Neural cell (in vitro differentiated cells): ENCODE measurements around the gene P2RY6. TPM values are rescaled to one million over a fixed set of nuclear protein-coding genes. Genes with fewer than 3 reads are reported as not detected.
"Not testable (repeated sequence)": the region's sequence is repeated elsewhere in the genome, so short reads cannot be mapped to it uniquely, and the experiment has no call there.

Experiments used
- H2AFZ ChIP-seq: fragments of 200-600, 300-800 bp; sonication (generic), shearing (Covaris generic); 2 replicates; pipeline ENCODE4 v1.6.0; 2014; ENCODE audit warnings: low read depth, mild to moderate bottlenecking, antibody characterized with exemption, low read length, moderate library complexity
- H3F3A ChIP-seq: fragments of 200-600 bp; shearing (Covaris generic); 2 replicates; pipeline ENCODE4 v1.6.1; 2016; ENCODE audit warnings: mild to moderate bottlenecking, moderate library complexity, mixed read lengths, antibody characterized with exemption, low read length; ENCODE audit not compliant: insufficient read depth, poor library complexity, severe bottlenecking
- H3K27ac ChIP-seq: fragments of 200-600, 300-800 bp; sonication (generic), shearing (Covaris generic); 2 replicates; pipeline ENCODE4 v1.5.1; 2014; ENCODE audit warnings: mild to moderate bottlenecking, low read length, moderate library complexity
- H3K27me3 ChIP-seq: fragments of 300-800, 200-600 bp; sonication (generic), shearing (Covaris generic); 2 replicates; pipeline ENCODE4 v1.6.0; 2014; ENCODE audit warnings: mild to moderate bottlenecking, low read depth, low read length, moderate library complexity; ENCODE audit not compliant: insufficient read depth
- H3K36me3 ChIP-seq: fragments of 300-800, 200-600 bp; sonication (generic), shearing (Covaris generic); 2 replicates; pipeline ENCODE4 v1.5.1; 2014; ENCODE audit warnings: mild to moderate bottlenecking, antibody characterized with exemption, low read length, moderate library complexity; ENCODE audit not compliant: insufficient read depth
- H3K4me2 ChIP-seq: fragments of 300-800, 200-600 bp; sonication (generic), shearing (Covaris generic); 2 replicates; pipeline ENCODE4 v1.6.0; 2014; ENCODE audit warnings: mild to moderate bottlenecking, low read length
- H3K4me3 ChIP-seq: fragments of 300-800, 200-600 bp; sonication (generic), shearing (Covaris generic); 2 replicates; pipeline ENCODE4 v1.5.1; 2014; ENCODE audit warnings: mild to moderate bottlenecking, low read length, moderate library complexity
- H3K79me2 ChIP-seq: fragments of 200-600 bp; shearing (Covaris generic); replicated peaks from 2 replicates; pipeline ENCODE4 v1.6.0; 2014; ENCODE audit warnings: mild to moderate bottlenecking, low read length, moderate library complexity; ENCODE audit not compliant: insufficient read depth
- H3K9ac ChIP-seq: fragments of 300-800, 200-600 bp; sonication (generic), shearing (Covaris generic); 2 replicates; pipeline ENCODE4 v1.6.1; 2016; ENCODE audit warnings: mild to moderate bottlenecking, low read length, mixed read lengths
- H3K9me2 ChIP-seq: fragments of 200-600 bp; shearing (Covaris generic); 2 replicates; pipeline ENCODE4 v1.6.1; 2016; ENCODE audit warnings: mild to moderate bottlenecking, low read length, mixed read lengths; ENCODE audit not compliant: insufficient read depth
- H3K9me3 ChIP-seq: fragments of 200-600, 300-800 bp; sonication (generic), shearing (Covaris generic); 2 replicates; pipeline ENCODE4 v1.6.1; 2016; ENCODE audit warnings: mild to moderate bottlenecking, mixed run types, low read length, moderate library complexity, mixed read lengths
- H4K20me1 ChIP-seq: fragments of 200-600 bp; shearing (Covaris generic); 2 replicates; pipeline ENCODE4 v1.6.1; 2016; ENCODE audit warnings: mild to moderate bottlenecking, mixed run types; ENCODE audit not compliant: insufficient read depth
- CTCF ChIP-seq: fragments of 450-650 bp; IDR thresholded peaks from 2 replicates; pipeline ENCODE4 v1.5.1; 2014; ENCODE audit warnings: antibody characterized with exemption, mild to moderate bottlenecking, moderate library complexity; ENCODE audit not compliant: poor library complexity, severe bottlenecking
- EP300 ChIP-seq: fragments of 450-650 bp; conservative IDR thresholded peaks from 2 replicates; pipeline ENCODE4 v1.6.1; 2014; ENCODE audit warnings: antibody characterized with exemption, mild to moderate bottlenecking, moderate library complexity; ENCODE audit not compliant: poor library complexity, severe bottlenecking
- EZH2 ChIP-seq: fragments of 200-600, 300-800 bp; shearing (Covaris generic), sonication (generic); IDR thresholded peaks from 2 replicates; pipeline ENCODE4 v1.6.1; 2014; ENCODE audit warnings: antibody characterized with exemption, low read length, borderline replicate concordance, mild to moderate bottlenecking; ENCODE audit not compliant: insufficient read depth, poor library complexity, severe bottlenecking
- MXI1 ChIP-seq: fragments of 450-650 bp; conservative IDR thresholded peaks from 2 replicates; pipeline ENCODE4 v1.6.1; 2014; ENCODE audit warnings: antibody characterized with exemption, mild to moderate bottlenecking; ENCODE audit not compliant: poor library complexity, severe bottlenecking
- POLR2AphosphoS5 ChIP-seq: IDR thresholded peaks from 2 replicates; pipeline ENCODE4 v1.6.1; 2012
- RAD21 ChIP-seq: fragments of 450-650 bp; conservative IDR thresholded peaks from 2 replicates; pipeline ENCODE4 v1.6.1; 2014; ENCODE audit warnings: antibody characterized with exemption, mild to moderate bottlenecking, moderate library complexity
- REST ChIP-seq: IDR thresholded peaks from 2 replicates; pipeline ENCODE4 v1.6.1; 2012; ENCODE audit warnings: borderline replicate concordance
- SMC3 ChIP-seq: fragments of 450-650 bp; conservative IDR thresholded peaks from 2 replicates; pipeline ENCODE4 v1.6.1; 2014; ENCODE audit warnings: antibody characterized with exemption, mild to moderate bottlenecking, moderate library complexity; ENCODE audit not compliant: poor library complexity
- TAF1 ChIP-seq: IDR thresholded peaks from 2 replicates; pipeline ENCODE4 v1.6.1; 2012; ENCODE audit warnings: low read depth
- polyA plus RNA-seq: library from polyadenylated mRNA; depleted of rRNA; stranded (reverse); fragments of >200 nt; gene quantifications from 2 replicates; pipeline ENCODE4 v1.2.3, GENCODE V29; 2014

P2RY6 gene
- polyA plus RNA-seq, 1 donor from 2014 or later, result not detected

- Histone ChIP-seq H4K20me1 (no peaks in the 10 kb centered on the region), H3K27ac (no peak overlapping the region), H3K79me2 (no peaks in the 10 kb centered on the region), H3K9ac (no peak overlapping the region), H3K36me3 (no peaks in the 10 kb centered on the region), H3K4me3 (no peak overlapping the region), H3K9me2 (no peaks in the 10 kb centered on the region), H3K4me2 (no peak overlapping the region), H3K27me3 (no peaks in the 10 kb centered on the region), H3F3A (no peaks in the 10 kb centered on the region), H2AFZ (no peak overlapping the region), H3K9me3 (no peaks in the 10 kb centered on the region)
- no peak for TF ChIP-seq MXI1
- no peak for TF ChIP-seq CTCF
- no peak for TF ChIP-seq REST
- no peak for TF ChIP-seq POLR2AphosphoS5
- no peak for TF ChIP-seq RAD21
- TF ChIP-seq EZH2, result no peak
- no peak for TF ChIP-seq TAF1
- no peak for TF ChIP-seq SMC3
- TF ChIP-seq EP300, result no peak
Observed at GRCh38 chr11:73270855-73271477, 1.2 kb upstream of the P2RY6 start.

GRCh38 chr11:73271478-73271865, 666 bp upstream of the P2RY6 start:
- H3K4me3 ChIP-seq, H2AFZ ChIP-seq, H3K27ac ChIP-seq, H4K20me1 ChIP-seq, H3K27me3 ChIP-seq, H3K79me2 ChIP-seq, H3K36me3 ChIP-seq, H3F3A ChIP-seq, H3K9ac ChIP-seq, H3K9me3 ChIP-seq, H3K9me2 ChIP-seq, H3K4me2 ChIP-seq: not testable (repeated sequence)

- H3K27ac ChIP-seq, result no peak overlapping the region
- H3K4me2 ChIP-seq, result no peak overlapping the region
- H3K4me3 ChIP-seq, result no peak overlapping the region
- no peak for TF ChIP-seq CTCF
- TF ChIP-seq POLR2AphosphoS5, result no peak
- no peak for TF ChIP-seq SMC3
- TF ChIP-seq MXI1, result no peak
- TF ChIP-seq REST, result no peak
- TF ChIP-seq EP300, result no peak
- TF ChIP-seq TAF1, result no peak
- TF ChIP-seq EZH2, result no peak
- TF ChIP-seq RAD21, result no peak
- H3K27me3 ChIP-seq, result no peaks in the 10 kb centered on the region
- H2AFZ ChIP-seq, result no peak overlapping the region
- H3F3A ChIP-seq, result no peaks in the 10 kb centered on the region
- no peaks in the 10 kb centered on the region for H3K9me2 ChIP-seq
- H3K36me3 ChIP-seq, result no peaks in the 10 kb centered on the region
- no peak overlapping the region for H3K9ac ChIP-seq
- no peaks in the 10 kb centered on the region for H3K79me2 ChIP-seq
- no peaks in the 10 kb centered on the region for H4K20me1 ChIP-seq
- no peaks in the 10 kb centered on the region for H3K9me3 ChIP-seq
Observed at GRCh38 chr11:73272680-73273038, 521 bp downstream of the P2RY6 start.
